Esophagus squamous epithelium (tissue), 4 donors: ENCODE results near the gene PLEKHG1.

Source experiments
- CTCF ChIP-seq, 6 experiments: fragments of 450-650 bp in 4 of 6; fragments of 200-600 bp in 2 of 6; sonication (generic) in 2 of 6; IDR thresholded peaks; one replicate each; pipeline ENCODE4 v1.5.1; 2016 to 2019; ENCODE audit warnings: antibody characterized with exemption in 6 of 6, mild to moderate bottlenecking in 4 of 6, moderate library complexity in 4 of 6
- POLR2A ChIP-seq, 4 donors: fragments of 450-650 bp; IDR thresholded peaks; one replicate each; pipeline ENCODE4 v1.6.1; 2017; ENCODE audit warnings: antibody characterized with exemption in 4 of 4, mild to moderate bottlenecking in 4 of 4, moderate library complexity in 3 of 4

- TF ChIP-seq CTCF (IDR thresholded peaks at IDR 0.05) (no peak), POLR2A (IDR thresholded peaks at IDR 0.05) (no peak)
These were observed 41.9 kb downstream of the PLEKHG1 start for GRCh38 chr6:150641398-150642139.
